HUES6 (cell line): ENCODE data around the gene PINK1.
"Not testable (repeated sequence)": the region's sequence is repeated elsewhere in the genome, so short reads cannot be mapped to it uniquely, and the experiment has no call there.

Experiments
- H3K27ac ChIP-seq: 2 replicates; pipeline ENCODE4 v1.7.0; 2013; ENCODE audit warnings: low read depth, mild to moderate bottlenecking, low read length, inconsistent platforms
- H3K27me3 ChIP-seq: 2 replicates; pipeline ENCODE4 v1.6.1; 2013; ENCODE audit warnings: low read length; ENCODE audit not compliant: control insufficient read depth, insufficient read depth
- H3K36me3 ChIP-seq: 2 replicates; pipeline ENCODE4 v1.6.1; 2013; ENCODE audit warnings: low read length; ENCODE audit not compliant: control insufficient read depth, insufficient read depth
- H3K4me1 ChIP-seq: 2 replicates; pipeline ENCODE4 v1.6.1; 2013; ENCODE audit warnings: low read length; ENCODE audit not compliant: control insufficient read depth, insufficient read depth
- H3K4me3 ChIP-seq: 2 replicates; pipeline ENCODE4 v1.5.1; 2013; ENCODE audit warnings: low read depth, low read length
- H3K9ac ChIP-seq: one replicate; pipeline ENCODE4 v1.6.1; 2013; ENCODE audit warnings: mild to moderate bottlenecking, low read length
- H3K9me3 ChIP-seq: 2 replicates; pipeline ENCODE4 v1.6.1; 2013; ENCODE audit warnings: low read depth, low read length; ENCODE audit not compliant: control insufficient read depth, insufficient read depth

The PINK1 gene

GRCh38 chr1:20597650-20598049 is 35.6 kb upstream of the PINK1 start:
- H3K27me3 ChIP-seq: no peaks in the 10 kb centered on the region
- no peaks in the 10 kb centered on the region for H3K36me3 ChIP-seq
- H3K9me3 ChIP-seq: no peaks in the 10 kb centered on the region
- no peak overlapping the region for H3K4me3 ChIP-seq
- H3K4me1 ChIP-seq: peaks cover 6% of the 10 kb centered on the region; the same call in 1 of the 2 replicates
- no peak overlapping the region for H3K9ac ChIP-seq
- H3K27ac ChIP-seq: no peak overlapping the region

DNA sequence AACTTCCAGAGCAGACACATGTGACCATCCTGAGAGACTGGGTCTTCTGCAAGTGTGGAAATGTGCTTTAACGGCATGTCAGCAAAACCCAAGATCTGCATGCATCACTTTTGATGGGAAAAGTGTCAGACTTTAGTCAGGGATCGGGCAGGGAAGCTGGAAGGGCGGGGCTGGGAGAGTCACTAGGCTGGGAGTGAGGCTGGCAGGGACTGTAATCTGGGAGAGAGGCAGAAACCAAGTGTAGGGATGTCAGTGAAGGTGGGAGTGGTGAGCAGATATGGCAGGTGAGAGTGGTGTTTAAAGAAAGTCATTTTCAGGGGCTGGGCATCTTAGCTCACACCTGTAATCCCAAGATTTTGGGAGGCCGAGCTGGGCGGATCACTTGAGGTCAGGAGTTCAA is 33.1 kb upstream of the PINK1 start:
- no peak overlapping the region for H3K27ac ChIP-seq
- no peaks in the 10 kb centered on the region for H3K27me3 ChIP-seq
- H3K9me3 ChIP-seq: no peaks in the 10 kb centered on the region
- H3K4me3 ChIP-seq: no peak overlapping the region
- H3K36me3 ChIP-seq: no peaks in the 10 kb centered on the region
- no peak overlapping the region for H3K9ac ChIP-seq
- H3K4me1 ChIP-seq: peaks cover 3% of the 10 kb centered on the region; the same call in 1 of the 2 replicates

DNA sequence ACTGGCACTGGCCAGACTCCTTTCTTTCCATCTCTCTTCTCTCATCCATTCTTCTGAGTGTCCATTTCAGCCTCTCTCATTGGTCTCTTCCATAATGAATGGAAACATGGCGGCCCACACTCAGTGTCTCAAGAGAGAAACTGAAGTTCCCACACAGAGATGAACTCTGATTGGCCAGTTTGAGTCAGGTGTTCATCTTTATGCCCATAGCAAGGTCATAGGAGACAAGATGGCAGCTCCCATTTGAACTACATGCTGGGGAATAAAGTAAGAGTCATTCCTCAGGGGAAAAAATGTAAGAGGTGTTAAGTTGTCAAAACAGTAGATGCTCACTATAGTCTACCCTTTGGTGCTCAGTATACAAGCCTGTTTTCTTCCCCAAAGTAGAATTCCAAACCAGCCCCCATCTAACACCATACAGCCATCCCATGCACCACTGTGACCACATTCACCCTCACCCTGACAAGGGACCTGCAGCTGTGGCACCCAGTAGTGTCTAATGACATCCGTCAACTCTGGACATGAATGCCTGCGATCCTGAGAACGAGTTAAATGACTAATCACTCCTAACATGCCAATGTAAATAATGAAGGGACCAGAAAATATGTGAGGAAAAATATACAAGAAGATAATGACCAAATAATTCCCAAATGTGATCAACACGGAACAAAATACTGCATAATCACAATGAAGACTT is 32.0 kb upstream of the PINK1 start:
- H3K9me3 ChIP-seq: no peaks in the 10 kb centered on the region
- H3K36me3 ChIP-seq: no peaks in the 10 kb centered on the region
- H3K4me3 ChIP-seq: no peak overlapping the region
- no peak overlapping the region for H3K27ac ChIP-seq
- H3K4me1 ChIP-seq: no peaks in the 10 kb centered on the region
- no peak overlapping the region for H3K9ac ChIP-seq
- H3K27me3 ChIP-seq: no peaks in the 10 kb centered on the region

- Histone ChIP-seq H3K4me3 (no peak overlapping the region), H3K9me3 (no peaks in the 10 kb centered on the region), H3K4me1 (no peaks in the 10 kb centered on the region), H3K9ac (no peak overlapping the region), H3K27me3 (no peaks in the 10 kb centered on the region), H3K36me3 (no peaks in the 10 kb centered on the region), H3K27ac (no peak overlapping the region)
These were observed 30.3 kb upstream of the PINK1 start for GRCh38 chr1:20602851-20603450.

DNA sequence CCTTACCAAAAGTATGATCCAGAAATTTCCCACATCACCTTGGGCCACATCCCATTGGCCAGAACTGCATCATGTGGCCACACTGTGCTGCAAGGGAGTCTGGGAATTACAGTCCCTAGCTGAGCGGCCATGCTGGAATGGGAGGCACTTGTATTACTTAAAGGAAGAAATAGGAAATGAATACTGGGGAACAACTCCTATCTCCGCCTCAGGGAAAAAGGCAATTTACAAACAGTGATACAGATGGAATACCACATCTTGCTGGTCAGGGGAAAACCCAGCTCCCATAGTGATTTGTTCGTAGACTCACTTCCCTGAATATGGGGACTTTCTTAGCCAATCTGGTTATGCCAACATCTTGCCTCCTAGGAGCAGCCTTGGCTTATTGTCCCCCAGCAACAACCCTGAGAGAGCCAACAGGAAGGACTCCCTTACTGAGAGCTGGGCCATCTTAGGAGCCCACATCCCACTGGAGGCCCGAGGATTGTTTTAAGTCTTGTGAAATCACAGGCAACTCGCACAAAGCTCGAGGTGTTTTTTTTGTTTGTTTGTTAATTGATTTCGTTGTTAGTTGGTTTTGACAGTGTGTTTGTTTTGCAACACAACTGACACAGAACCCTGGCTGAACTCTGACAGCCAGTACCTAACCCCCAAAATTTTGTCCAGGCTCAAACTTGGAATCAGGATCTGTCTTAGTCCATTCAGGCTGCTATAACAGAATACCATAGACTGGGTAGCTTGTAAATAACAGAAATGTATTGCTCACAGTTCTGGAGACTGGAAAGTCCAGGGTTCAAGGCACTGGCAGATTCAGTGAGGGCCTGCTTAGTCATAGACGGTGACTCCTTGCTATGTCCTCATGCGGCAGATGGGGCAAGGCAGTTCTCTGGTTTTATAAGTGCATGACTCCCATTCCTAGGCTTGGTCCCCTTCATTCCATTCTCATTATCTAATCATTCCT is 29.5 kb upstream of the PINK1 start:
- H3K9ac ChIP-seq: no peak overlapping the region
- H3K4me3 ChIP-seq: no peak overlapping the region
- H3K36me3 ChIP-seq: no peaks in the 10 kb centered on the region
- H3K27me3 ChIP-seq: no peaks in the 10 kb centered on the region
- H3K27ac ChIP-seq: no peak overlapping the region
- no peaks in the 10 kb centered on the region for H3K4me1 ChIP-seq
- H3K9me3 ChIP-seq: no peaks in the 10 kb centered on the region

GRCh38 chr1:20604678-20605077 is 28.6 kb upstream of the PINK1 start:
- Histone ChIP-seq H3K9ac (no peak overlapping the region), H3K36me3 (no peaks in the 10 kb centered on the region), H3K4me3 (no peak overlapping the region), H3K9me3 (no peaks in the 10 kb centered on the region), H3K27ac (no peak overlapping the region), H3K27me3 (no peaks in the 10 kb centered on the region), H3K4me1 (peaks cover 2% of the 10 kb centered on the region; the same call in 1 of the 2 replicates)

DNA sequence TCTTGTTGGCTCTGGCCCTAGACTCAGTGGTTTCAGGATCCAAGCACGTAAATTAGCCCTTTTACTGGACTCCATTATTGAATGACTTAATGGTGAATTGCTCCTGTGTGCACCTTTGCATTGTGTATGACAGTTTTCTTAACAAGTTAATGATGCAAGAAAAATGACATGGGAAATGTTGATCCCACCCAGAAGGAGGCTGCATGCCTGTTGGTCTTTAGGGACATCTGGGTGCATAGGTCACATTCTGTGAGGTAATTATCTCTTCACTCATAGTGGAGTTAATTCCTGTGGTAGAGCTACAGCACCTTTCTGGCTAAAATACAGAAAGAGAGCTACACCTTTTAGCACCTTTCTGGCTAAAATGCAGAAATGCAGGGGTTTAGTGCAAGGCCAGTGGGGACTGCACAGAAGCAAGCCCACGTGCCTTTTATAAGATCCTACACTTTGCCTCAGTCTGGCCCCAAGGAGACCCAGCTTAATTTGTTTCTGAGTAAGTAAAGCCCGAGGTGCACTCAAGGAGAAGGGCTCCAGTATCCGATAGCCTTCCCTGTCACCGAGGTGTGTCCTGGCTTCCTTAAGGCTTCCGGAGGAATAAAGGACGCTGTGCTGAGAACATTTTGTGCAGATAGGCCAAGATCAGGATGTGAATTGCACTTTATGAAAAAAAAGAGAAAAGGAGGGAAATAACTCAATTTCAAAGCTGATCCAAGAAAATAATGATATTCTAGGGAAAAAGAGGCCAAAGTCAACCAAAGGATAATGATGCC is 26.3 kb upstream of the PINK1 start:
- not testable (repeated sequence) for H3K9me3 ChIP-seq, H3K4me3 ChIP-seq, H3K27me3 ChIP-seq, H3K4me1 ChIP-seq, H3K36me3 ChIP-seq, H3K9ac ChIP-seq, H3K27ac ChIP-seq

DNA sequence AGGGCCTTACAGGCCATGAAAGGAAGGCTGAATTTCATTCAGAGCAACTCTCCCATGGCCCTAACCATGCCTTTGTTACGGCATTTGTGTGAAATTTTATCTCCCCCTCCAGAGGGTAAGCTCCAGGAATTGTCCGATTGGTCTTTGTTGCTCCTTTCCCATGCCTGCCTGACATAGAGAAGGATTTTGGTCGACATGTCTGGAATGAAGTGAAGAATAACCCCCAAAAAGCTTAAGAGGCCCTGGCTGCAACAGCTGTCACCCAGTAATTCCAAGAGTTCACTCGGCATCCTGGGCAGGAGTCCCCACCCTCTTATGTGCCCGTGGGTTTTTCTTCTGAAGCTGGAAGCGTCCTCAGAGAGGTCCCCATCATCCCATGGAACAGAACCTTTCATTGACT is 23.7 kb upstream of the PINK1 start:
- Histone ChIP-seq H3K4me1 (peaks cover 13% of the 10 kb centered on the region), H3K36me3 (no peaks in the 10 kb centered on the region), H3K9ac (no peak overlapping the region), H3K4me3 (no peak overlapping the region), H3K9me3 (no peaks in the 10 kb centered on the region), H3K27me3 (no peaks in the 10 kb centered on the region), H3K27ac (no peak overlapping the region)

DNA sequence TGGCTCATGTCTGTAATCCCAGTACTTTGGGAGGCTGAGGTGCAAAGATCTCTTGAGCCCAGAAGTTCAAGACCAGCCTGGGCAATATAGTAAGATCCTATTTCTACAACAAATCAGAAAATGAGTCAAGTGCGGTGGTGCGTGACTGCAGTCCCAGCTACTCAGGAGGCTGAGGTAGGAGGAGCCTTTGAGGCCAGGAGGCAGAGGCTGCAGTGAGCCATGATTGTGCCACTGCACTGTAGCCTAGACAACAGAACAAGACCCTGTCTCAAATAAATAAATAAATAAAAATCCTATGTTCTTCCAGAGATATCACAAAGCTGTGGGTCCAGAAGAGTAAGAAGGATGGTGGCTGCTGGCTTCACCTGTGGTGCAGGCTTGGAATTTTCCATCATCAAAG is 22.3 kb upstream of the PINK1 start:
- Histone ChIP-seq H3K36me3 (no peaks in the 10 kb centered on the region), H3K27me3 (no peaks in the 10 kb centered on the region), H3K9ac (no peak overlapping the region), H3K9me3 (no peaks in the 10 kb centered on the region), H3K27ac (no peak overlapping the region), H3K4me3 (no peak overlapping the region), H3K4me1 (peaks cover 14% of the 10 kb centered on the region)

DNA sequence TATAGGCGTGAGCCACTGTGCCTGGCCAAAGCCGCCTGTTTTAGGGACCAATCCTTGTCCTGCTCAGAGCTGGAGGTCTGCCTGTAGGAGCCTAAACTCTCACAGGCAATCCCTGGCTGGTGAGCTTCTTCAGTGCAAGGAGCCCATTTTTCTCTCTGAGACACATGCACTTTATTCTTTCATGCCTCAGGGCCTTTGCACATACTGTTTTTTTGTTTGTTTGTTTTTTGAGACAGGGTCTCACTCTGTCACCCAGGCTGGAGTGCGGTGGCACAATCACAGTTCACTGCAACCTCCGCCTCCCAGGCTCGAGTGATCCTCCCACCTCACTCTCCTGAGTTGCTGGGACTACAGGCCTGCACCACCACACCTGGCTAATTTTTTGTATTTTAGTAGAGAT is 21.6 kb upstream of the PINK1 start:
- H3K36me3 ChIP-seq: no peaks in the 10 kb centered on the region
- no peak overlapping the region for H3K27ac ChIP-seq
- H3K9me3 ChIP-seq: no peaks in the 10 kb centered on the region
- no peak overlapping the region for H3K4me3 ChIP-seq
- no peak overlapping the region for H3K9ac ChIP-seq
- H3K4me1 ChIP-seq: peaks cover 15% of the 10 kb centered on the region
- no peaks in the 10 kb centered on the region for H3K27me3 ChIP-seq
